HG02884 (cell line): ENCODE measurements around the gene PKP4.

Source experiments
- ATAC-seq: cut with Tn5 transposase; IDR thresholded peaks from one replicate; pipeline ENCODE4 v1.9.1; 2021; ENCODE audit warnings: mild to moderate bottlenecking, moderate library complexity; ENCODE audit not compliant: unreplicated experiment

The PKP4 gene

GRCh38 chr2:158582670-158583069 is 125.9 kb downstream of the PKP4 start:
- ATAC-seq = no peak

GRCh38 chr2:158583923-158584322 is 127.2 kb downstream of the PKP4 start:
- ATAC-seq = no peak

GRCh38 chr2:158586491-158586890 is 129.7 kb downstream of the PKP4 start:
- ATAC-seq = no peak

GRCh38 chr2:158589303-158589702 is 132.6 kb downstream of the PKP4 start:
- ATAC-seq = no peak

GRCh38 chr2:158598862-158599517 is 142.2 kb downstream of the PKP4 start:
- ATAC-seq = no peak

GRCh38 chr2:158599609-158600008 is 142.9 kb downstream of the PKP4 start:
- no peak for ATAC-seq

- ATAC-seq = no peak
Observed at GRCh38 chr2:158600155-158600802, 143.5 kb downstream of the PKP4 start.

GRCh38 chr2:158602027-158602426 is 145.3 kb downstream of the PKP4 start:
- ATAC-seq = no peak

- ATAC-seq = no peak
Observed at GRCh38 chr2:158603205-158603604, 146.5 kb downstream of the PKP4 start.

- no peak for ATAC-seq
Observed at GRCh38 chr2:158603986-158604385, 147.2 kb downstream of the PKP4 start.

GRCh38 chr2:158610059-158610458 is 153.3 kb downstream of the PKP4 start:
- no peak for ATAC-seq

GRCh38 chr2:158616480-158617000 is 159.8 kb downstream of the PKP4 start:
- ATAC-seq = no peak

- no peak for ATAC-seq
Observed at GRCh38 chr2:158618891-158619490, 162.2 kb downstream of the PKP4 start.

- ATAC-seq = no peak
Observed at GRCh38 chr2:158619496-158619895, 162.7 kb downstream of the PKP4 start.

GRCh38 chr2:158620656-158621055 is 163.9 kb downstream of the PKP4 start:
- no peak for ATAC-seq

- ATAC-seq = no peak
Observed at GRCh38 chr2:158624071-158624667, 167.4 kb downstream of the PKP4 start.

GRCh38 chr2:158624961-158625360 is 168.2 kb downstream of the PKP4 start:
- no peak for ATAC-seq

- no peak for ATAC-seq
Observed at GRCh38 chr2:158629116-158629515, 172.4 kb downstream of the PKP4 start.

GRCh38 chr2:158633261-158633660 is 176.5 kb downstream of the PKP4 start:
- ATAC-seq = no peak

GRCh38 chr2:158634627-158635026 is 177.9 kb downstream of the PKP4 start:
- ATAC-seq = no peak

- no peak for ATAC-seq
Observed at GRCh38 chr2:158635961-158636601, 179.3 kb downstream of the PKP4 start.
